Daoy (cell line): ENCODE results near the gene MAVS. TPM values are rescaled to one million over a fixed set of nuclear protein-coding genes. Genes with fewer than 3 reads are reported as not detected.

Source experiments
- DNase-seq: peaks from one replicate; pipeline ENCODE4 v3.0.0-alpha.2; 2015; ENCODE audit warnings: low read depth
- total RNA-seq: library from RNA; depleted of rRNA; stranded (reverse); fragments of >200 nt; shearing (Covaris generic); gene quantifications from 2 replicates; pipeline ENCODE4 v1.2.3, GENCODE V29; 2014; rRNA removed

Gene MAVS
- total RNA-seq, 1 experiment from 2014 or later = 11.5 TPM

- DNase-seq = no peak
Measured at GRCh38 chr20:3909952-3910366, 63.3 kb downstream of the MAVS start.

DNA sequence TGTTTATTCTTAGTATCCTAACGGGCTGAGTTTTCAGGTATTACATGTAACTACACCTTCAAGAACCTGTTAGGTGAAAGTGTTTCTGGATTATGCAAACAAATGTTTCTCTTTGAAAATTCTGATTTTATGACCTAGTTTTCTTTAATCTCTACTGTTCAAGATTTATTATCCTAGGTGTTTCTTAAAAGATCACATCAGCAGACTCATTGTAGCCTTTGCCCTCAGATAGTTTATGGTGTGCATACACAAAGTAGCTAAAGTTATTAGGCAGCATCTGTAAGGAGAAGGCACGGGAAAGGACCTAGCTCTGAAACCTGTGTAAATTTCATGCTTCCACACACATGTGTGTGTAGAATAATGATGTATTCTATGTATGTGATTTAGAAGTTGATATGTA lies 64.2 kb downstream of the MAVS start:
- DNase-seq = no peak

DNA sequence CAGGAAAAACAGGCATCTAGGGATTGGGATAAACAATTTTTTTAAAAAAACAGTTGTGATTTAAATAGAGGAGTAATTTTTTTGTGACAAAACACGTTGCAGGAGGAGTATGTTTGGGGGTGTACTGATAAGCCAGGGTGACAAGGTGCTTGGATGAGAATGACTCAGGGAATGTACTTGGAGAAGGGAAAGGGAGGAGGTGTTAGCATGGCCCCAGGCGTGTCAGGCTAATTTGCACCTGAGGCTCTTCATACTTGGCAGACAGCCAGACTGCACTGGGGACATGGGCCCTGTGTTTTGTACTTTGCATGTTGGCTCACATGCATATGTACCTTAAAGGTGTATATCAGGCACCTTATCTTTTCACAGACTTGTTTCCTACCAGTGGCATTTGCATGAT lies 65.3 kb downstream of the MAVS start:
- DNase-seq = no peak

- no peak for DNase-seq
Measured at GRCh38 chr20:3914446-3914845, 67.8 kb downstream of the MAVS start.

- no peak for DNase-seq
Measured at GRCh38 chr20:3915691-3916090, 69.1 kb downstream of the MAVS start.

GRCh38 chr20:3916364-3916763 lies 69.7 kb downstream of the MAVS start:
- no peak for DNase-seq

DNA sequence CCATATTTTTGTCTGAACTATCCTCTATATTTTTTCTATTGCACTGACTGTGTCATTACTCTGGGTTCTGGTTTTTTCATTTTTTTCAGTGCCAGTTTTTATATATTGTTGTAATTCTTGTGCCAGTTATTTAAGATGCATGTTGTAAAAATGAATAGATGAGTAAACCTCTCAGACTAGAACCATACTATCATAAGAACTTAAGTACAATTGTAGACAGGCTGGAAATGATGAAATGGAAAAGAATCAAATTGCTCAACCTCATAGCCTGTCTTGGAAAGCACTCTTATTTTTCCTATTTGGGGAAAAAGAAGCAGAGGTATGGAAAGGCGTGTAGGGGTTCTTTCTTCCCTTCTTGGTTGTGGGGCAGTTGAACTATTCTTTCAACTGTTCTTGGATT lies 72.7 kb downstream of the MAVS start:
- DNase-seq = no peak

GRCh38 chr20:3922223-3922982 lies 75.8 kb downstream of the MAVS start:
- DNase-seq = no peak

- no peak for DNase-seq
Measured at GRCh38 chr20:3922983-3923339, 76.3 kb downstream of the MAVS start.

DNA sequence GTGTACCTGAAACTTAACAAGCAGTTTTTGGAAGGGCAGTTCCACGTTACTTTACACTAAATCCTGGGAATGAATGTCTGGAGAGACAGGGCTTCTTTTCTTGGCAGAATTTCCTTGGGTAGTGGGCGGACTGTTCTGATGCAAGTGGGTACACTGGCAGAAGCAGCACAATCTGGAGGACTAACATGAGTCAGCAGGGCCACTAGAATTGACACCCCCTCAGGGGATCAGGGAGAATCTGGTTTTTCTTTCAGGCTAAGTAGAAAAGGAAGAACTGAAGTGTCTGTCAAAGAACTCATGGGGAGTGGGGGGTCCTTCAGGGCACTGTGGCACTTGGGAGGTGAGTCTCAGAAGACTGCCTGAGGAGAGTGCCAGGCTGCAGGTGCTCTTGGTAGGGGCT lies 77.2 kb downstream of the MAVS start:
- no peak for DNase-seq

DNA sequence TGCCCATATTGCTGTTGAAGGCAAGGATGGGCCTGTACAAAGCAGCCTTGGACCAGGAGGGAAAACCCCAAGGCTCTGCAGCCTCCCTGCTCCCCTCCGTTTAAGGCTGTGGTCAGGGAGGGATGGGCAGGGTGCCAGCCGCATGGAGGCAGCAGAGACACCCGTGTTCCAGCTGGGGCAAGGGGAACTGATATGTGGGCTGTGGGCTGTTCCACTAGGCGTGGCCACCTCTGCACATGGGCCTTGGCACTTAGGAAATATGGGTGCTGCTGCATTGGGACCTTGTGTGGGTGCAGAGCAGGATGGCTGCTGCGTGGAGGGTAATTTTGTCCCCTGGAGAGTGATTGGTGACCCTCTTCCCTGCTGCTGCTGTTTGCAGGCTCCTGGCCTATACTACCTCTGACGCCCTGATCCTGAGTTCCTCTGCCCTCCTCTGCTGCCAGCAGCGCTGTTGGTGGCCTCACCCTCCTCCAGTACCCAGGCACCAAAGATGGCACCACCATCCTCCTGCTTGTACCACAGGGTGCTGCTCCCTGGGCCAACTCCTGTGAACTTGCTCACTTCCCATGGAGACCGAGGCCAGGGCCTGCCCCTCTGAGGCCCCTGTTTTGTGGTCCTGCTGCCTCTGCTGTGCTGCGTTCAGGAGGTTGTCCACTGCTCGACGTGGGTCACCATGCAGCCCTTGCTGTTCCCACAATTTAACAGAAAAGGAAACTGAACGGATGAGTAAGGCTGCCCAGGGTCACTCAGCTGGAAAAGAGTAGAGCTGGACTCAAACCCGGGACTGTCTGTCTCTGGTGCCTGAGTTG lies 77.9 kb downstream of the MAVS start:
- DNase-seq = no peak

- DNase-seq = no peak
Measured at GRCh38 chr20:3925113-3925695, 78.6 kb downstream of the MAVS start.

Other genes starting within 250 kb of the MAVS start
- not detected in 2 replicates for gene GFRA4, start 183.4 kb upstream of the MAVS start, total RNA-seq
- not detected in 2 replicates for gene ADAM33, start 164.8 kb upstream of the MAVS start, total RNA-seq
- gene SIGLEC1, start 134.2 kb upstream of the MAVS start, total RNA-seq = not detected in 2 replicates
- 0.17 TPM in 1 of 2 replicates, not detected in the other for gene HSPA12B, start 114.1 kb upstream of the MAVS start, total RNA-seq
- gene ADISSP, start 79.1 kb upstream of the MAVS start, total RNA-seq = 39.4 and 40.4 TPM in 2 replicates
- 0.51 TPM in 1 of 2 replicates, not detected in the other for gene SPEF1, start 65.4 kb upstream of the MAVS start, total RNA-seq
- 91.3 and 94.1 TPM in 2 replicates for gene CENPB, start 60.1 kb upstream of the MAVS start, total RNA-seq
- 39.7 and 43.3 TPM in 2 replicates for gene CDC25B, start 50.5 kb upstream of the MAVS start, total RNA-seq
- 14.1 and 14.9 TPM in 2 replicates for gene AP5S1, start 26.3 kb upstream of the MAVS start, total RNA-seq
- 62.3 and 69.2 TPM in 2 replicates for gene PANK2, start 42.6 kb downstream of the MAVS start, total RNA-seq
- gene RNF24, start 168.7 kb downstream of the MAVS start, total RNA-seq = 3.1 and 7.6 TPM in 2 replicates